Measurements from ENCODE around the gene SPACA9. TPM values are rescaled to one million over a fixed set of nuclear protein-coding genes. Genes with fewer than 3 reads are reported as not detected.

SPACA9 gene
- total RNA-seq, 1 experiment from 2014 or later, result 1.3 TPM

DNA sequence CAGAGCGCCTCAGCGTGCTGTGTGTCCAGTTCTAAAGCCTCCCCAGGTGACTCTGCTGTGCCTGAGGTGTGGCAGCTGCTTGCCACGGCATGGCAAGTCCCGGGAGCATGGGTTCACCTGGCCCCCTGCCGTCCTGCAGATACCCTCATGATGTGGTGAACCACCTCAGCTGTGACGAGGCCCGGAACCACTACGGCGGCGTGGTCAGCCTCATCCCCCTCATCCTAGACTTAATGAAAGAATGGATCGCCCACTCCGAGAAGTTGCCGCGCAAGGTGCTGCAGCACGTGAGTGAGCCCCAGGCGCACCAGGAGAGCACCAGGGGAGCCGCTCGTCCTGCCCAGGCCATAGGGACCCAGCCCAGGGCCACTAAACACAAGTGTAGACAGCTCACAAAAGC is 9.5 kb downstream of the SPACA9 start:
- Histone ChIP-seq H3K4ac (ENCODE audit: low read depth, low read length) (no peak overlapping the region), H4K91ac (ENCODE audit: insufficient read length, low read depth, low read length) (no peak overlapping the region), H2BK20ac (ENCODE audit: low read depth, low read length, poor library complexity, severe bottlenecking) (no peak overlapping the region), H2BK15ac (ENCODE audit: low read depth, low read length) (no peak overlapping the region), H3K9ac (ENCODE audit: extremely low read depth, insufficient read length, low read length) (no peak overlapping the region), H2BK5ac (ENCODE audit: insufficient read length, low read length) (no peak overlapping the region), H2BK120ac (ENCODE audit: low read depth, low read length, poor library complexity, severe bottlenecking) (no peak overlapping the region), H3K4me1 (ENCODE audit: insufficient read depth, low read length) (no peaks in the 10 kb centered on the region), H3K18ac (ENCODE audit: insufficient read length, low read depth, low read length) (no peak overlapping the region), H4K20me1 (ENCODE audit: control insufficient read depth, insufficient read depth, insufficient read length) (no peaks in the 10 kb centered on the region), H3K23me2 (ENCODE audit: insufficient read length, low read depth, low read length, poor library complexity, severe bottlenecking) (no peaks in the 10 kb centered on the region), H3K9me3 (ENCODE audit: control insufficient read depth, low read depth, low read length) (no peaks in the 10 kb centered on the region), H3K79me1 (ENCODE audit: insufficient read depth, low read depth, low read length, poor library complexity, severe bottlenecking) (no peaks in the 10 kb centered on the region), H3K79me2 (ENCODE audit: insufficient read depth, low read length) (no peaks in the 10 kb centered on the region), H4K8ac (replicated peaks; ENCODE audit: insufficient read length, low read depth, low read length) (no peak overlapping the region), H3K4me2 (ENCODE audit: insufficient read depth, insufficient read length, low read length) (no peak overlapping the region), H4K5ac (ENCODE audit: insufficient read length, low read depth, low read length) (no peak overlapping the region), H3K56ac (ENCODE audit: insufficient read length, low read depth, low read length) (no peak overlapping the region), H3K23ac (ENCODE audit: insufficient read length, low read depth, low read length) (no peak overlapping the region), H3K27ac (ENCODE audit: insufficient read length, low read depth, low read length) (no peak overlapping the region), H3T11ph (ENCODE audit: low read length) (no peak overlapping the region), H2BK12ac (ENCODE audit: insufficient read length, low read depth, low read length) (no peak overlapping the region), H2AK5ac (ENCODE audit: insufficient read length, low read length) (no peak overlapping the region), H3K14ac (ENCODE audit: insufficient read depth, low read length) (no peak overlapping the region), H3K27me3 (ENCODE audit: insufficient read depth, low read length) (no peaks in the 10 kb centered on the region), H2AFZ (ENCODE audit: low read length) (no peak overlapping the region)
- no peaks in the 10 kb centered on the region for H3K36me3 Mint-ChIP-seq (ENCODE audit: insufficient read depth in 1 of 3, low read depth in 3 of 3)
- H3K4me3 Mint-ChIP-seq, result no peak overlapping the region
- no peaks in the 10 kb centered on the region for H3K9me3 Mint-ChIP-seq
- WGBS (ENCODE audit: extremely low coverage, insufficient read length, low lambda C conversion rate), result no CpG with 5 or more reads among the region's 18 CpGs
- H3K27me3 Mint-ChIP-seq (ENCODE audit: low read depth), result no peaks in the 10 kb centered on the region; the same call in none of the 2 replicates
- TF ChIP-seq, protein P1, sequence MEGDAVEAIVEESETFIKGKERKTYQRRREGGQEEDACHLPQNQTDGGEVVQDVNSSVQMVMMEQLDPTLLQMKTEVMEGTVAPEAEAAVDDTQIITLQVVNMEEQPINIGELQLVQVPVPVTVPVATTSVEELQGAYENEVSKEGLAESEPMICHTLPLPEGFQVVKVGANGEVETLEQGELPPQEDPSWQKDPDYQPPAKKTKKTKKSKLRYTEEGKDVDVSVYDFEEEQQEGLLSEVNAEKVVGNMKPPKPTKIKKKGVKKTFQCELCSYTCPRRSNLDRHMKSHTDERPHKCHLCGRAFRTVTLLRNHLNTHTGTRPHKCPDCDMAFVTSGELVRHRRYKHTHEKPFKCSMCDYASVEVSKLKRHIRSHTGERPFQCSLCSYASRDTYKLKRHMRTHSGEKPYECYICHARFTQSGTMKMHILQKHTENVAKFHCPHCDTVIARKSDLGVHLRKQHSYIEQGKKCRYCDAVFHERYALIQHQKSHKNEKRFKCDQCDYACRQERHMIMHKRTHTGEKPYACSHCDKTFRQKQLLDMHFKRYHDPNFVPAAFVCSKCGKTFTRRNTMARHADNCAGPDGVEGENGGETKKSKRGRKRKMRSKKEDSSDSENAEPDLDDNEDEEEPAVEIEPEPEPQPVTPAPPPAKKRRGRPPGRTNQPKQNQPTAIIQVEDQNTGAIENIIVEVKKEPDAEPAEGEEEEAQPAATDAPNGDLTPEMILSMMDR (conservative IDR thresholded peaks at IDR 0.05), result no peak
- no peak for DNase-seq
- H3K4me1 Mint-ChIP-seq, result peaks cover 3 to 8% of the 10 kb centered on the region in 2 experiments; a peak in 2 of 4 replicates
- no peak overlapping the region; a peak in 1 of 7 replicates for H3K27ac Mint-ChIP-seq

All from H9 (cell line).